ENCODE measurements around the gene MRPL2.
A peak's percentile ranks its signal among the peaks of the same experiment; 100 is the strongest.
"Not testable (repeated sequence)": the region's sequence is repeated elsewhere in the genome, so short reads cannot be mapped to it uniquely, and the experiment has no call there.

The MRPL2 gene

GRCh38 chr6:43081922-43082321 lies 22.7 kb upstream of the MRPL2 start:
- DNase-seq: not testable (repeated sequence)

- no peak for DNase-seq
Measured at GRCh38 chr6:43081043-43081442, 21.8 kb upstream of the MRPL2 start.

- no peak for DNase-seq
Measured at GRCh38 chr6:43078691-43079090, 19.5 kb upstream of the MRPL2 start.

- no peak for DNase-seq
Measured at GRCh38 chr6:43077981-43078511, 18.8 kb upstream of the MRPL2 start.

GRCh38 chr6:43077333-43077809 lies 18.1 kb upstream of the MRPL2 start:
- DNase-seq: no peak

- DNase-seq: peak; percentile 28
Measured at GRCh38 chr6:43076464-43077332, 17.5 kb upstream of the MRPL2 start.

GRCh38 chr6:43075670-43076463 lies 16.6 kb upstream of the MRPL2 start, which contains the start of gene PTK7:
PTK7 (plus strand) TSS chr6:43076314; CDS start chr6:43076489, 175 bp downstream.
- DNase-seq: peak; percentile 81

- DNase-seq: no peak
Measured at GRCh38 chr6:43074847-43075669, 15.8 kb upstream of the MRPL2 start.

GRCh38 chr6:43070028-43070632 lies 10.9 kb upstream of the MRPL2 start:
- peak; percentile 46 for DNase-seq

GRCh38 chr6:43062818-43063217 lies 3.6 kb upstream of the MRPL2 start:
- no peak for DNase-seq

- DNase-seq: no peak
Measured at GRCh38 chr6:43061861-43062260, 2.6 kb upstream of the MRPL2 start.

- DNase-seq: no peak
Measured at GRCh38 chr6:43060755-43061633, 1.8 kb upstream of the MRPL2 start.

- DNase-seq: peak; percentile 21
Measured at GRCh38 chr6:43060034-43060754, 960 bp upstream of the MRPL2 start.

GRCh38 chr6:43058531-43058930 lies 703 bp downstream of the MRPL2 start:
- DNase-seq: no peak

- DNase-seq: no peak
Measured at GRCh38 chr6:43055966-43056365, 3.3 kb downstream of the MRPL2 start.

GRCh38 chr6:43054206-43054943 lies 4.9 kb downstream of the MRPL2 start:
- no peak for DNase-seq

- peak; percentile 95 for DNase-seq
Measured at GRCh38 chr6:43053545-43054205, 5.6 kb downstream of the MRPL2 start, which contains the start of gene CUL7. CUL7 (minus strand) TSS chr6:43053851; CDS start chr6:43052788, 1,063 bp downstream.

- DNase-seq: no peak
Measured at GRCh38 chr6:43052842-43053544, 6.2 kb downstream of the MRPL2 start.

Measured in COR-L47 (cell line).